ENCODE data around the gene MXD1. TPM values are rescaled to one million over a fixed set of nuclear protein-coding genes. Genes with fewer than 3 reads are reported as not detected.

MXD1 gene
- total RNA-seq, 1 experiment from 2014 or later: 5.3 TPM

DNA sequence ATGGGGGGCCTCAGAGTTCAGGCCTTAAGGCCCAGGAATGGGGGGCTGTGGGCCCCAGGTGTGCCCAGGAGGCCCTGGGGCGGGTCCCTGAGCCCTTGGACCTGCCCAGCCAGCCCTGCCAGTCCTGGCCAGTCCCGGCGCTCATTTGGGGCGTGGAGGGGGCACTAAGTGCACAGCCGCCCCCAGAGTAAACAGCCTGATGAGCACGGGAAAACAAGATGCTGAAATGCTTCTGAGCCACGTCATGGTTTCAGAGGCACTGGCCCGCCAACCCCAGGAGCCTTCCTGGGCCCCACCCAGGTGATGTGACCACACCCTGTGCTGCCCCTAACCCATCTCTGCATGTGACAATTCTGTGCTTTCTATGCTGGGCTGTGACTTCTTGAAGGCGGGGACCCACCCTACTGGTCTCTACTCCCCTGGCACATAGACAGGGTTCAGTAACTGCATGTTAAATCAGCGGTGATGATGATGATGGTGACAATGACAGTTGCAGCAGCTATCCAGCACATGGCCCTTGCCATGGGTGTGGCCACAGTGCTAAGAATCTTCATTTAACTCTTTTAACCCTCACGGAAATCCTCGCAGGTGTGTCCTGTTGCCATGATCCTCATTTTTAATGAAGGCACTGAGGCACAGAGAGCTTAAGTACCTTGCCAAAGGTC, 74.7 kb downstream of the MXD1 start:
- Histone ChIP-seq H3K27ac (no peak overlapping the region), H3K27me3 (no peaks in the 10 kb centered on the region), H3K9me3 (replicated peaks) (no peaks in the 10 kb centered on the region), H3K4me3 (no peak overlapping the region), H3K4me1 (peaks cover 10% of the 10 kb centered on the region), H3K36me3 (no peaks in the 10 kb centered on the region)
- DNase-seq: no peak

Other genes starting within 250 kb of the MXD1 start
- gene ANXA4, start 173.0 kb upstream of the MXD1 start, total RNA-seq (2014; rRNA removed; shearing (Covaris generic)): 2.8 and 4.7 TPM in 2 replicates
- 20.1 and 26.1 TPM in 2 replicates for gene GMCL1, start 85.4 kb upstream of the MXD1 start, total RNA-seq (2014; rRNA removed; shearing (Covaris generic))
- 105 and 107 TPM in 2 replicates for gene SNRNP27, start 21.2 kb upstream of the MXD1 start, total RNA-seq (2014; rRNA removed; shearing (Covaris generic))
- 0.51 and 0.95 TPM in 2 replicates for gene ASPRV1, start 46.5 kb downstream of the MXD1 start, total RNA-seq (2014; rRNA removed; shearing (Covaris generic))
- 81.6 and 88.4 TPM in 2 replicates for gene PCBP1, start 172.4 kb downstream of the MXD1 start, total RNA-seq (2014; rRNA removed; shearing (Covaris generic))